B cell (primary cell): ENCODE results near the gene RIMBP2. TPM values are rescaled to one million over a fixed set of nuclear protein-coding genes. Genes with fewer than 3 reads are reported as not detected.

Experiments used
- ATAC-seq: fragments of 200-7000 bp; cut with Tn5 transposase; one replicate; pipeline ENCODE4 v1.10.0; 2021; ENCODE audit warnings: low read depth, mild to moderate bottlenecking, moderate number of reproducible peaks, moderate library complexity
- CTCF ChIA-PET: fragments of 350-600 bp; sonication (Branson Sonifier 250); formaldehyde crosslinking; loops from one replicate; lab custom pipeline; 2021; ENCODE audit warnings: antibody characterized with exemption, inconsistent platforms; lab: Charles Lee
- POLR2A ChIA-PET: fragments of 350-600 bp; sonication (Branson Sonifier 250); formaldehyde crosslinking; loops from one replicate; lab custom pipeline; 2021; ENCODE audit warnings: antibody characterized with exemption; lab: Charles Lee
- DNase-seq: peaks from one replicate; pipeline ENCODE4 v3.0.0; 2013
- H2AFZ ChIP-seq: 2 replicates; pipeline ENCODE4 v1.6.1; 2012; ENCODE audit warnings: mild to moderate bottlenecking, low read depth, low read length; ENCODE audit not compliant: insufficient read depth, poor library complexity, severe bottlenecking
- H3K27ac ChIP-seq, 2 donors: 1 replicate in 1 of 2; 2 replicates in 1 of 2; pipeline ENCODE4 v1.5.1; 2012 to 2013; ENCODE audit warnings: low read length in 2 of 2, mild to moderate bottlenecking in 2 of 2, moderate library complexity in 1 of 2
- H3K27me3 ChIP-seq, 4 experiments: fragments of 200-600 bp in 1 of 4; sonication (generic) in 1 of 4; replicated peaks in 1 of 4; 1 replicate in 2 of 4; 2 replicates in 2 of 4; pipeline versions ENCODE4 v1.6.1 to v1.7.0; 2013 to 2016; ENCODE audit warnings: low read length in 3 of 4, mild to moderate bottlenecking in 2 of 4, mixed read lengths in 1 of 4, moderate library complexity in 1 of 4; ENCODE audit not compliant: insufficient read depth in 4 of 4, control insufficient read depth in 3 of 4; ENCODE audit errors: control extremely low read depth in 1 of 4
- H3K36me3 ChIP-seq, 2 experiments: replicated peaks in 1 of 2; 1 replicate in 1 of 2; 2 replicates in 1 of 2; pipeline versions ENCODE4 v1.6.1 to v1.7.1; 2013; ENCODE audit warnings: low read length in 1 of 2; ENCODE audit not compliant: insufficient read depth in 2 of 2, control insufficient read depth in 1 of 2; ENCODE audit errors: control extremely low read depth in 1 of 2, extremely low read depth in 1 of 2
- H3K4me1 ChIP-seq, 2 donors: fragments of 200-600 bp in 1 of 2; sonication (generic) in 1 of 2; 1 replicate in 1 of 2; 2 replicates in 1 of 2; pipeline versions ENCODE4 v1.5.1 to v1.6.1; 2013 to 2017; ENCODE audit warnings: low read length in 2 of 2; ENCODE audit not compliant: control insufficient read depth in 2 of 2, insufficient read depth in 2 of 2
- H3K4me2 ChIP-seq: replicated peaks from 2 replicates; pipeline ENCODE3; 2012; ENCODE audit warnings: mild to moderate bottlenecking, low read depth, low read length; ENCODE audit not compliant: poor library complexity, severe bottlenecking
- H3K4me3 ChIP-seq, 5 experiments: fragments of 200-600 bp in 1 of 5; sonication (generic) in 1 of 5; 1 replicate in 3 of 5; 2 replicates in 2 of 5; pipeline versions ENCODE4 v1.5.1 to v1.7.0; 2011 to 2016; ENCODE audit warnings: low read length in 4 of 5, mild to moderate bottlenecking in 4 of 5, low read depth in 2 of 5, control low read depth in 1 of 5, moderate library complexity in 1 of 5; ENCODE audit not compliant: insufficient read depth in 1 of 5; ENCODE audit errors: control extremely low read depth in 1 of 5, extremely low read depth in 1 of 5
- H3K79me2 ChIP-seq: fragments of 200-600 bp; sonication (generic); one replicate; pipeline ENCODE4 v1.6.0; 2016; ENCODE audit warnings: low read length; ENCODE audit not compliant: control insufficient read depth, insufficient read depth
- H3K9ac ChIP-seq: fragments of 200-600 bp; sonication (generic); 2 replicates; pipeline ENCODE4 v1.6.1; 2017; ENCODE audit warnings: mild to moderate bottlenecking, low read length, moderate library complexity
- H3K9me3 ChIP-seq, 3 donors: one replicate each; pipeline versions ENCODE4 v1.6.1 to v1.7.1; 2013; ENCODE audit warnings: low read length in 2 of 3; ENCODE audit not compliant: control insufficient read depth in 2 of 3, insufficient read depth in 1 of 3; ENCODE audit errors: control extremely low read depth in 1 of 3
- H4K20me1 ChIP-seq: 2 replicates; pipeline ENCODE4 v1.6.0; 2012; ENCODE audit warnings: mild to moderate bottlenecking, low read length; ENCODE audit not compliant: insufficient read depth, control insufficient read depth, poor library complexity, severe bottlenecking
- H3K27ac Mint-ChIP-seq: one replicate; pipeline ENCODE4 v1.8.0; 2021; ENCODE audit warnings: mixed read lengths
- H3K27me3 Mint-ChIP-seq: one replicate; pipeline ENCODE4 v1.8.0; 2021; ENCODE audit warnings: mixed read lengths
- H3K4me1 Mint-ChIP-seq: one replicate; pipeline ENCODE4 v1.8.0; 2021; ENCODE audit warnings: mixed read lengths
- H3K4me3 Mint-ChIP-seq: one replicate; pipeline ENCODE4 v1.8.0; 2021; ENCODE audit warnings: mixed read lengths
- H3K9me3 Mint-ChIP-seq: one replicate; pipeline ENCODE4 v1.8.0; 2022; ENCODE audit warnings: mixed read lengths; ENCODE audit not compliant: insufficient read depth
- EZH2 ChIP-seq: IDR thresholded peaks from 2 replicates; pipeline ENCODE4 v1.6.1; 2012; ENCODE audit warnings: borderline replicate concordance, low read depth, mild to moderate bottlenecking, moderate library complexity, low read length; ENCODE audit not compliant: insufficient read depth, poor library complexity, severe bottlenecking
- WGBS: methylation state at CpG from one replicate; pipeline ENCODE4 v1.1.5; 2013; ENCODE audit warnings: missing lambda C conversion rate; ENCODE audit not compliant: insufficient coverage; 5-methylcytosine and 5-hydroxymethylcytosine counted together
- intact Hi-C: fragments of 100-400 bp; cut with micrococcal nuclease; formaldehyde crosslinking; loops from one replicate; pipeline ENCODE4 v1.10.0; 2022
- polyA plus RNA-seq: library from polyadenylated mRNA; depleted of rRNA; stranded (reverse); fragments of >200 nt; gene quantifications from 2 replicates; pipeline ENCODE4 v1.2.3, GENCODE V29; 2012
- total RNA-seq, 2 donors: library from RNA; stranded (reverse); fragments of 120-200 nt in 1 of 2; gene quantifications; 1 replicate in 1 of 2; 2 replicates in 1 of 2; pipeline versions ENCODE4 v1.2.3 to v1.2.4, GENCODE V29; 2013 to 2022
- TF ChIP-seq, protein P1 (sequence below): fragments of 200-600 bp; IDR thresholded peaks from one replicate; pipeline ENCODE4 v1.8.0; 2022; ENCODE audit warnings: antibody characterized with exemption, mild to moderate bottlenecking

RIMBP2 gene
- total and polyA plus RNA-seq, 2 donors (not counting 1 experiment from before 2014, with no cell fraction given): not detected

GRCh38 chr12:130764073-130764472 lies 48.0 kb upstream of the RIMBP2 start:
- no peak overlapping the region for H3K4me2 ChIP-seq
- H3K9ac ChIP-seq: no peak overlapping the region
- ChIA-PET POLR2A (no interaction called here), CTCF (no interaction called here)
- H3K79me2 ChIP-seq: no peaks in the 10 kb centered on the region
- H3K4me3 ChIP-seq: no peak overlapping the region
- H3K4me1 ChIP-seq: peaks cover 6% of the 10 kb centered on the region in 2 donors
- H2AFZ ChIP-seq: no peak overlapping the region
- intact Hi-C loops: no loop called here
- H3K36me3 ChIP-seq: no peaks in the 10 kb centered on the region
- Mint-ChIP-seq H3K4me3 (no peak overlapping the region), H3K27me3 (peaks cover 15% of the 10 kb centered on the region), H3K27ac (no peak overlapping the region), H3K9me3 (no peaks in the 10 kb centered on the region), H3K4me1 (peaks cover 18% of the 10 kb centered on the region)
- H3K27me3 ChIP-seq: peaks cover 0 to 23% (median 6%) of the 10 kb centered on the region in 4 experiments
- no peaks in the 10 kb centered on the region for H4K20me1 ChIP-seq
- TF ChIP-seq, protein P1, sequence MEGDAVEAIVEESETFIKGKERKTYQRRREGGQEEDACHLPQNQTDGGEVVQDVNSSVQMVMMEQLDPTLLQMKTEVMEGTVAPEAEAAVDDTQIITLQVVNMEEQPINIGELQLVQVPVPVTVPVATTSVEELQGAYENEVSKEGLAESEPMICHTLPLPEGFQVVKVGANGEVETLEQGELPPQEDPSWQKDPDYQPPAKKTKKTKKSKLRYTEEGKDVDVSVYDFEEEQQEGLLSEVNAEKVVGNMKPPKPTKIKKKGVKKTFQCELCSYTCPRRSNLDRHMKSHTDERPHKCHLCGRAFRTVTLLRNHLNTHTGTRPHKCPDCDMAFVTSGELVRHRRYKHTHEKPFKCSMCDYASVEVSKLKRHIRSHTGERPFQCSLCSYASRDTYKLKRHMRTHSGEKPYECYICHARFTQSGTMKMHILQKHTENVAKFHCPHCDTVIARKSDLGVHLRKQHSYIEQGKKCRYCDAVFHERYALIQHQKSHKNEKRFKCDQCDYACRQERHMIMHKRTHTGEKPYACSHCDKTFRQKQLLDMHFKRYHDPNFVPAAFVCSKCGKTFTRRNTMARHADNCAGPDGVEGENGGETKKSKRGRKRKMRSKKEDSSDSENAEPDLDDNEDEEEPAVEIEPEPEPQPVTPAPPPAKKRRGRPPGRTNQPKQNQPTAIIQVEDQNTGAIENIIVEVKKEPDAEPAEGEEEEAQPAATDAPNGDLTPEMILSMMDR: no peak
- no peak for TF ChIP-seq EZH2
- H3K9me3 ChIP-seq: peaks cover 2 to 19% (median 5%) of the 10 kb centered on the region in 3 donors
- 99% methylated on average over 4 of the region's 4 CpGs for WGBS
- no peak overlapping the region for H3K27ac ChIP-seq
- DNase-seq (no peak), ATAC-seq (no peak)

DNA sequence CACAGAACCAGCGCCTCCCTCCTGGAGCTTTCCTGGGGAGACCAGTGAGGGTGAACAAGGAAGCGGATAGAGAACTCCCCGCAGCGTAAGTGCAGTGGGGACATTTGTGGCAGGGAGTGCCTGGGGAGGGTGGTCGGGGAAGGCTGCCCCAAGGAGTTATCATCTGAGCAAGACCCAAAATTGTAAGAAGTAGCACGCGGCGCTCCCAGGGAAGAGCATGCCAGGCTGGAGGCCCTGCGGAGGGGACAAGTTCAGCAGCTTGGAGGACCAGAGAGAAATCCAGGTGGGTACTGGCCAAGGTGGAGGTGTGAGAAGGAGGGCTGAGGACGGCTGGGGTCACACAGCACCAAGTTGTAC lies 46.2 kb upstream of the RIMBP2 start:
- no peaks in the 10 kb centered on the region for H3K79me2 ChIP-seq
- ATAC-seq: no peak
- H3K27me3 Mint-ChIP-seq: peaks cover 7% of the 10 kb centered on the region
- intact Hi-C loops: no loop called here
- no peak overlapping the region for H3K27ac Mint-ChIP-seq
- no peak overlapping the region for H3K9ac ChIP-seq
- H3K4me3 Mint-ChIP-seq: peak overlapping the region; percentile 20
- H3K27ac ChIP-seq: no peak overlapping the region
- peaks cover 0 to 17% (median 6%) of the 10 kb centered on the region in 4 experiments for H3K27me3 ChIP-seq
- peaks cover 2 to 19% (median 5%) of the 10 kb centered on the region in 3 donors for H3K9me3 ChIP-seq
- DNase-seq: no peak
- no peak overlapping the region for H3K4me3 ChIP-seq
- peaks cover 18% of the 10 kb centered on the region for H3K4me1 Mint-ChIP-seq
- H3K4me2 ChIP-seq: peak overlapping the region; percentile 47
- peak overlapping the region; percentile 28 for H2AFZ ChIP-seq
- WGBS: 34% methylated on average over 9 of the region's 10 CpGs
- H3K4me1 ChIP-seq: peaks cover 6% of the 10 kb centered on the region in 2 donors
- no peaks in the 10 kb centered on the region for H3K36me3 ChIP-seq
- CTCF ChIA-PET: interaction anchor here (0.9 to 1.3 kb wide), 3 partner anchors 52 to 58 kb away, joined by 3 to 4 read pairs (median 3); no protein-coding TSS in a partner anchor
- no peaks in the 10 kb centered on the region for H3K9me3 Mint-ChIP-seq
- POLR2A ChIA-PET: no interaction called here
- TF ChIP-seq EZH2: no peak
- TF ChIP-seq, protein P1: no peak
- no peaks in the 10 kb centered on the region for H4K20me1 ChIP-seq
